KMS-11 (cell line): ENCODE data around the gene FAT1.

Source experiments
- H2AFZ ChIP-seq: fragments of 200-600 bp; sonication (generic); 2 replicates; pipeline ENCODE4 v1.6.1; 2016; ENCODE audit warnings: antibody characterized with exemption, mixed run types, low read depth
- H3K27ac ChIP-seq: fragments of 200-600 bp; sonication (generic); 2 replicates; pipeline ENCODE4 v1.6.1; 2016; ENCODE audit warnings: mild to moderate bottlenecking, mixed run types
- H3K27me3 ChIP-seq: fragments of 200-600 bp; sonication (generic); 2 replicates; pipeline ENCODE4 v1.6.1; 2017; ENCODE audit warnings: mild to moderate bottlenecking, low read depth, mixed run types, moderate library complexity; ENCODE audit not compliant: insufficient read depth
- H3K36me3 ChIP-seq: fragments of 200-600 bp; sonication (generic); 2 replicates; pipeline ENCODE4 v1.6.1; 2017; ENCODE audit warnings: mild to moderate bottlenecking, mixed run types; ENCODE audit not compliant: insufficient read depth
- H3K4me1 ChIP-seq: fragments of 200-600 bp; sonication (generic); 2 replicates; pipeline ENCODE4 v1.6.1; 2016; ENCODE audit warnings: mild to moderate bottlenecking, low read depth, mixed run types; ENCODE audit not compliant: poor library complexity, severe bottlenecking
- H3K4me2 ChIP-seq: fragments of 200-600 bp; sonication (generic); 2 replicates; pipeline ENCODE4 v1.7.0; 2016; ENCODE audit warnings: mild to moderate bottlenecking, mixed run types
- H3K4me3 ChIP-seq: fragments of 200-600 bp; sonication (generic); IDR thresholded peaks from 2 replicates; pipeline ENCODE4 v1.6.1; 2017; ENCODE audit warnings: low read depth, low read length, mixed read lengths; ENCODE audit not compliant: insufficient read depth
- H3K79me2 ChIP-seq: fragments of 200-600 bp; sonication (generic); 2 replicates; pipeline ENCODE4 v1.6.1; 2016; ENCODE audit warnings: low read depth, mixed run types; ENCODE audit not compliant: insufficient read depth
- H3K9ac ChIP-seq: fragments of 200-600 bp; sonication (generic); 2 replicates; pipeline ENCODE4 v1.6.1; 2016; ENCODE audit warnings: mild to moderate bottlenecking, mixed run types
- H4K20me1 ChIP-seq: fragments of 200-600 bp; sonication (generic); 2 replicates; pipeline ENCODE4 v1.6.1; 2016; ENCODE audit warnings: mild to moderate bottlenecking, mixed run types; ENCODE audit not compliant: insufficient read depth
- CTCF ChIP-seq: fragments of 200-600 bp; sonication (generic); conservative IDR thresholded peaks from 2 replicates; pipeline ENCODE4 v1.6.1; 2017; ENCODE audit warnings: low read depth, mild to moderate bottlenecking, antibody characterized with exemption, low read length, moderate library complexity, mixed read lengths

Gene FAT1

GRCh38 chr4:186730621-186731020, 7.0 kb upstream of the FAT1 start:
- Histone ChIP-seq H4K20me1 (no peaks in the 10 kb centered on the region), H3K4me3 (no peak overlapping the region), H3K27me3 (no peaks in the 10 kb centered on the region), H2AFZ (no peak overlapping the region), H3K4me2 (no peak overlapping the region), H3K36me3 (no peaks in the 10 kb centered on the region), H3K27ac (no peak overlapping the region), H3K9ac (no peak overlapping the region), H3K4me1 (no peaks in the 10 kb centered on the region), H3K79me2 (no peaks in the 10 kb centered on the region)
- TF ChIP-seq CTCF: no peak

DNA sequence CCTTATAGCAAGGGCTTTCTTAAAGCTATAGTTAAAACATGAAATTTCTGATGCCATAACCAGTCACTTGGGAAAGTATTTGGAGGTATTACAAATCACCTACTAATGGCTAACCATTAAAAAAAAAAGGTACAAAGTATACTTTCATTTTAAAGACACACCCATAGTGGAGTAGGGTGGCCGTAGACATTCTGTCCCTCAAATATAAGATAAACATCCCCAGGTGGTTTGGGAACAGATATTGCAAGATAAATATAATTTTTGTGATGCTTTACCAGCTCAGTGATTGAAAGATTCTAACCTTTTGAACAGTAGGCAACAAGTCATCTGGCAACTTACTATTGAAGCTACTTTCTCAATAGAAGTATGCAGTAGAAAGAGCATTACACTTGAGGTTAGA, 6.2 kb upstream of the FAT1 start:
- Histone ChIP-seq H4K20me1 (no peaks in the 10 kb centered on the region), H3K4me3 (no peak overlapping the region), H3K4me2 (no peak overlapping the region), H3K27ac (no peak overlapping the region), H3K79me2 (no peaks in the 10 kb centered on the region), H3K36me3 (no peaks in the 10 kb centered on the region), H3K9ac (no peak overlapping the region), H3K27me3 (no peaks in the 10 kb centered on the region), H3K4me1 (no peaks in the 10 kb centered on the region), H2AFZ (no peak overlapping the region)
- no peak for TF ChIP-seq CTCF

DNA sequence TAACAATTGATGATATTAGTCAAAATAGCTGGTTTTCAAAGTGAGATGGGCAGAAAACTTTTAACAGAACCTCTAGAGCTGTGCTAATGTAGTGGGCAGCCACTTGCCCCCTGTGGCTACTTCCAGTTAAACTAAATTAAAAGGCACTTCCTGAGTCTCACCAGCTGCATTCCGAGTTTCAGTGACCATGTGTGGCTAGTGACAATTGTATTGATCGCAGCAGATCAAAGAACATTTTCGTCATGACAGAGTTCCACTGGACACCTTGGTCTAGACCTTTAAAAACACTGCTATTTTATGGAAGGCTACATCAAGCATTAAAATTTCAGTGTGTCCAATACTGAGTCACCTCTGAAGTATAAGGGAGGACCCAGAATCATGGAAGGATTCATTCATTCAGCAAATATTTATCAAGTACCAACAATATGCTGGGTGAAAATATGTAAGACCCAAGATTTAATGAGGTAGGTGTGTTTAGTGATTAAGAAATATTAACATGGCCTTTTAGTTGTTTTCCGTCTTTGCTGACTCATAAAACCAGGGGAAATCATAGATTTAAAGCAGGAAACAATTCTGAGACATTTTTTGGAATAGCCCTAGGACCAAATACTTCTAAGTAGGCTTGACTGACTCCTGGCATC, 5.1 kb upstream of the FAT1 start:
- Histone ChIP-seq H3K4me2 (no peak overlapping the region), H3K9ac (no peak overlapping the region)

GRCh38 chr4:186727977-186728519, 4.4 kb upstream of the FAT1 start:
- no peak overlapping the region for H3K9ac ChIP-seq
- H3K4me2 ChIP-seq: no peak overlapping the region
- no peak overlapping the region for H3K4me3 ChIP-seq

More for the DNA sequence above, 5.1 kb upstream of the FAT1 start:
- Histone ChIP-seq H3K79me2 (no peaks in the 10 kb centered on the region), H3K27ac (no peak overlapping the region), H3K36me3 (no peaks in the 10 kb centered on the region), H3K27me3 (no peaks in the 10 kb centered on the region), H3K4me1 (no peaks in the 10 kb centered on the region), H2AFZ (no peak overlapping the region), H4K20me1 (no peaks in the 10 kb centered on the region), H3K4me3 (no peak overlapping the region)
- no peak for TF ChIP-seq CTCF

More at GRCh38 chr4:186727977-186728519, 4.4 kb upstream of the FAT1 start:
- H3K4me1 ChIP-seq: no peaks in the 10 kb centered on the region
- no peak overlapping the region for H3K27ac ChIP-seq
- no peaks in the 10 kb centered on the region for H4K20me1 ChIP-seq
- H2AFZ ChIP-seq: no peak overlapping the region
- H3K27me3 ChIP-seq: no peaks in the 10 kb centered on the region
- TF ChIP-seq CTCF: no peak
- no peaks in the 10 kb centered on the region for H3K79me2 ChIP-seq
- no peaks in the 10 kb centered on the region for H3K36me3 ChIP-seq
